GM12864 (cell line): ENCODE data around the gene IREB2.
"Not testable (repeated sequence)": the region's sequence is repeated elsewhere in the genome, so short reads cannot be mapped to it uniquely, and the experiment has no call there.

Source experiments
- DNase-seq: peaks from one replicate; pipeline ENCODE4 v3.0.0-alpha.2; 2011; ENCODE audit warnings: low read depth
- H3K4me3 ChIP-seq: 2 replicates; pipeline ENCODE4 v1.5.1; 2011; ENCODE audit warnings: mild to moderate bottlenecking, low read depth, low read length, control low read depth
- CTCF ChIP-seq: IDR thresholded peaks from 2 replicates; pipeline ENCODE4 v1.5.1; 2011; ENCODE audit warnings: low read depth, mild to moderate bottlenecking, moderate library complexity, low read length, control low read depth, inconsistent platforms; ENCODE audit errors: missing control alignments

The IREB2 gene

DNA sequence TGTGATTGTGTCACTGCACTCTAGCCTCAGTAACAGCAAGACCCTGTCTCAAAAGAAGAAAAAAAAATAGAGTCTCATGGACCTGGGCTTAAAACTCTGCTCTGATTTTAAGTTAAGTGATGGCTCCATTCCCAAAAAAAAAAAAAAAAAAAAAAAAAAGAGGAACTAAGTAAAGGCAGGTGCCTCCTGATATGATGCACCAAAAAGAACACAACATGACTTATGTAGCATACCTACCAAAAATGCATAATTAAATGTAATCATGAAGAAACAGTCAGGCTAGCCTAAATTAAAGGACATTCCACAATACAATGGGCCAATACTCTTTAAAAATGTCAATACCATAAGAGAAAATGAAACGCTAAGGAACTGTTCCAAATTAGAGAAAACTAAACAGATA, 5.4 kb upstream of the IREB2 start:
- TF ChIP-seq CTCF: no peak

DNA sequence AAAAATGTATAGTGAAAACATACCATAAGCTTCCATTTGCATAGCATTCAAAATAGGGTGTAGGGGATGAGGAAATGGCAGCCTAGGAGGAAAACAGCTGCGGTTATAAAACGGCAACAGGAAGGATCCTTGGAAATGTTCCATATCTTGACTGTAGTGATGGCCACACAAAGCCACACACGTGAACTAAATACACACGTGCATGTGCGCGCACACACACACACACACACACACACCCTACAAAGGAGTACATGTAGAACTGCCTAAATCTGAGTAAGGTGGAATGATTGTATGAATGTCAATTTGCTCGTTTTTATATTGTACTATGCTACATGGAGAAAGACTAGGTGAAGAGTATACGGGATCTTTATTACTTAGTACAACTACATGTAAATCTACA, 3.9 kb upstream of the IREB2 start:
- DNase-seq: no peak
- no peak for TF ChIP-seq CTCF
- H3K4me3 ChIP-seq: no peak overlapping the region

More for the DNA sequence above, 5.4 kb upstream of the IREB2 start:
- no peak overlapping the region for H3K4me3 ChIP-seq
- DNase-seq: no peak

DNA sequence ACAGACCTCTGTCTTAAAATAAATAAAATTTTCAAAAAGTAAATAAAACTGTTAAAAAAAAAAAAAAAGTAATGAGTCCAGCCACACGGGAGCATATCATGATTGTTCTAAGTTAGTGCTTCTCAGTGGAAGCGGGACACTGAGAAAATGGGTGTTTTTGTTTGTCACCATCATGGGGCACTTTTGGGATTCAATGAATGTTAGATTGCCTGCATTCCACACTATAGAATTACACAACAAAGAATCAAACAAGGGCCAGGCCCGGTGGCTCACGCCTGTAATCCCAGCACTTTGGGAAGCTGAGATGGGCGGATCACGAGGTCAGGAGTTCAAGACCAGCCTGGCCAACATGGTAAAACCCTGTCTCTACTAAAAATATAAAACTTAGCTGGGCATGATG, 3.3 kb upstream of the IREB2 start:
- DNase-seq, H3K4me3 ChIP-seq: not testable (repeated sequence)

DNA sequence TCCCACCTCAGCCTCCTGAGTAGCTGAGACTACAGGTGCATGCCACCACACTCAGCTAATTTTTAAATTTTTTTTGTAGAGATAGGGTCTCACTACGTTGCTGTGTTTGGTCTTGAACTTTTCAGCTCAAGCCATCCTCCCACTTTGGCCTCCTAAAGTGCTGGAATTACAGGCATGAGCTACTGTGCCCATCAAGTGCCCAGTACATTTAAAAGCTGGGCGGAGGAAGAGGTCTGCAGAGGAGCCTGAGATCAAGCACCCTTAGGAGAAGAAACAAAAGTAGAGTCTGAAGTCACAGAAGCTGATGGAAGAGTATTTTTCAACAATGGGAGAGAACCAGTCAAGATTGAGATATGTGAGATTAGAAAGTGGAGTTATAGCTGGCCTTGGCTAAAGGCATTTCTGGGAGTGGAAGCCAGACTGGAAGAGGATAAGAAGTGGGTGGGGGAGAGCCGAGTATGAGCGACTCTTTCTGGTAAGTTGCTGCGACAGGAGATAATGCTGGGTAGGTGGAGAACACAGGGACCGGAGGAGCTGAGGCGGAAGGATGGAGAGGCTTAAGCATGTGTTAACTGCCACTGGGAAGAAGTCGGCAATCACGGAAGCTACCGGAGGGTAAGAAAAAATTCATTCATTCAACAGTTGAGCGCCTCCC, 782 bp upstream of the IREB2 start:
- peak overlapping the region; percentile 92 for H3K4me3 ChIP-seq
- no peak for TF ChIP-seq CTCF
- no peak for DNase-seq

- peak overlapping the region; percentile 92 for H3K4me3 ChIP-seq
- peak; percentile 8 for TF ChIP-seq CTCF
- DNase-seq: no peak
Observed at GRCh38 chr15:78438619-78439285, 736 bp downstream of the IREB2 start.

DNA sequence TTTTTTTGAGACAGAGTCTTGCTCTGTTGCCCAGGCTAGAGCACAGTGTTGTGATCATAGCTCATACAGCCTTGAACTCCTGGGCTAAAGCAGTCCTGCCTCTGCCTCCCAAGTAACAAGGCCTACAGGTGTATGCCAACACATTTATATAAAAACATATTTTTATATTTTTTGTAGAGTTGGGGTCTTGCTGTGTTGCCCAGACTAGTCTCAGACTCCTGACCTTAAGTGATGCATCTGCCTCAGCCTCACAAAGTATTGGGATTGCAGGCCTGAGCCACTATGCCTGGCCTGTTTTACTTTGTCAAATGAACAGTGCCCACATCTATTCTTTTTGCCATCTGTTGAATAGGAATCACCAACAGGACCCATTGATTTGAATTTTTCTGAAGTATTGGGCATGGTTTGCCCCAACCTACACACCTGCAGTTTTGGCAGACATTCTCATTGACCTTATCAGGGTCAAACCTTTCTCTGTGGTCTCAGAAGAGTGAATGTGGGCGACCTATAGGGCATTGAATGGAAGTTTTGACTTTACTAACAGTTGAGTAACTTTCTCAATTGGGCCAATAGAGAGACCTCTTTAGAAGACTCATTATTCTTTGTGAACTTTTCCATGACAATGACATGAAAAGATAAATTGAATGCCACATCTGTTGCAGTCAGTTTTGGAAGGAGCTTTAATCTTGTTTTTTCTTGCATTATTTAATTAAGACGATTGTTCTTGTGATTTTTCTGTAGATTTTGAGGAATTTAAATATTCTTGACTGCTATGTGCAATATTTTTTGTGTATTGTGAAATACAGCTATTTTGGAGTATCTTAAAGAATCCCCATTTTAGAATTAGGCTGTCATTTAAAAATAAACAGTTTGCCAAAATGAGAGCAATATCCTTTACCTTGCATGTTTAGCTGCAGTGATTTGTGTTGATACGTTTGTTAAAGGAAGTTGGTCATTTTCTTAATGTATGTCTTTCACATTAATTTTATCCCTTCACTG, 2.7 kb downstream of the IREB2 start:
- no peak for TF ChIP-seq CTCF
- no peak overlapping the region for H3K4me3 ChIP-seq
- DNase-seq: no peak

DNA sequence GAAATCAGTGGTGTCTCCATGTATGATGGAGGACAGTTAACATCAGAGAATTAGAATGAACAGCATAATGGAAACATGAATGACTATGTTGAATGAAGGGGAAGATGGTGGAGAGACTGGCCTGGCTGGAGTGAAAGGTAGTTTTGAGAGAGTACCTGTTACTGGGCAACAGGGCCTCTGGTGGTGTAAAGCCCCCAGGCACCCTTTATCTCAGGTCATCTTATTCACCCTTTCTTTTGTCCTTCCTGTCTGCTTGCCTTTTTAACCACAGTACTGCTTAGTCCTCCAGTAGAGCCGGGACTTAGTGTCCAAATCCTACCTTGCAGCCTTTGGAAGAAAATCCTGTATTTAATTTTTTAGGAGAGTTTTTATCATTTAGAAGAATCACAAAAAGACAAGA, 6.2 kb downstream of the IREB2 start:
- TF ChIP-seq CTCF: no peak
- DNase-seq: no peak
- H3K4me3 ChIP-seq: no peak overlapping the region
